HG02943 (cell line): ENCODE results near the gene CMTM6.
"Not testable (repeated sequence)": the region's sequence is repeated elsewhere in the genome, so short reads cannot be mapped to it uniquely, and the experiment has no call there.

ENCODE experiments used
- ATAC-seq: cut with Tn5 transposase; IDR thresholded peaks from one replicate; pipeline ENCODE4 v1.9.1; 2021; ENCODE audit warnings: mild to moderate bottlenecking, low read depth, moderate library complexity; ENCODE audit not compliant: unreplicated experiment

The CMTM6 gene

GRCh38 chr3:32469151-32469874 is 33.3 kb downstream of the CMTM6 start:
- ATAC-seq = no peak

- no peak for ATAC-seq
Observed at GRCh38 chr3:32467333-32468070, 35.1 kb downstream of the CMTM6 start.

DNA sequence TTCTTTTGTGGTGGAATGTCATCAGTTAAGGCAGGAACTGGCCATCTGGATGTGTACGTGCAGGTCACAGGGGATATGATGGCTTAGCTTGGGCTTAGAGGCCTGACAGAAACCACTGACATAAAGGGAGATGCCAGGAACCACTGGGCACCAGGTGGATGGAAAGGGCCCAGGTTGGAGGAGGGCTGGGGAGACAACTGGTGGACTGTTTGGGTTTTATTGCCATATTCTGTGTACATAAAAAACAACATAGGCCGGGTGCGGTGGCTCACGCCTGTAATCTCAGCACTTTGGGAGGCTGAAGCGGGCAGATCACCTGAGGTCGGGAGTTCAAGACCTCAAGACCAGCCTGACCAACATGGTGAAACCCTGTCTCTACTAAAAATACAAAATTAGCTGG is 35.8 kb downstream of the CMTM6 start:
- not testable (repeated sequence) for ATAC-seq

GRCh38 chr3:32464726-32465125 is 37.9 kb downstream of the CMTM6 start:
- ATAC-seq = not testable (repeated sequence)

- ATAC-seq = not testable (repeated sequence)
Observed at GRCh38 chr3:32463415-32463814, 39.2 kb downstream of the CMTM6 start.

DNA sequence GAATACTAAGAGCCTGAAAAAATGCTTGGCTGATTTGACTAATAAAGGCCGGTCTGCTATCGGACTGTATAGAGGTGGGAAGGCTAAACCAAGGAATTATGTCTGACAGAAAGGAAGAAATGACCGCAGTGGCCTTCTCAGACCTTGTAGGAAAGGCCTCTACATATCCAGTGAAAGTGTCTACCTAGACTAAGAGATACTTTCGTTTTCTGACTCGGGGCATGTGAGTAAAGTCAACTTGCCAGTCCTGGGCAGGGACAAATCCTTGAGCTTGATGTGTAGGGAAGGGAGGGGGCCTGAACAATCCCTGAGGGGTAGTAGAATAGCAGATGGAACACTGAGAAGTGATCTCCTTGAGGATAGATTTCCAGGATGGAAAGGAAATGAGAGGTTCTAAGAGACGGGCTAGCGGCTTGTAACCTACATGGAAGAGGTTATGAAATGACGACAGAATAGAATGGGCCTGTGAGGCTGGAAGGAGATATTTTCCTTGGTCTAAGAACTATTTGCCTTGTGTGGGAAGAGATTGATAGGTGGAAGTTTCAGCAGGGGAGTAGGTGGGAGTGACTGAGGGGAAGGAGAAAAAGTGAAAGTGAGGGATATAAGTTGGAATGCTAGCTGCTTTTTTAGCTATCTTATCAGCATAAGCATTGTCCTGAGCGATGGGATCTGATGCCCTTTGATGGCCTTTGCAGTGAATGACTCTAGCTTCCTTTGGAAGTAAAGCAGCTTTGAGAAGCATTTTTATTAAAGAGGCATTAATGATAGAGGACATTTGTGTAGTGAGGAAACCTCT is 40.3 kb downstream of the CMTM6 start:
- ATAC-seq = not testable (repeated sequence)

- ATAC-seq = not testable (repeated sequence)
Observed at GRCh38 chr3:32460817-32461496, 41.7 kb downstream of the CMTM6 start.

GRCh38 chr3:32460031-32460749 is 42.5 kb downstream of the CMTM6 start:
- peak; percentile 84 for ATAC-seq

DNA sequence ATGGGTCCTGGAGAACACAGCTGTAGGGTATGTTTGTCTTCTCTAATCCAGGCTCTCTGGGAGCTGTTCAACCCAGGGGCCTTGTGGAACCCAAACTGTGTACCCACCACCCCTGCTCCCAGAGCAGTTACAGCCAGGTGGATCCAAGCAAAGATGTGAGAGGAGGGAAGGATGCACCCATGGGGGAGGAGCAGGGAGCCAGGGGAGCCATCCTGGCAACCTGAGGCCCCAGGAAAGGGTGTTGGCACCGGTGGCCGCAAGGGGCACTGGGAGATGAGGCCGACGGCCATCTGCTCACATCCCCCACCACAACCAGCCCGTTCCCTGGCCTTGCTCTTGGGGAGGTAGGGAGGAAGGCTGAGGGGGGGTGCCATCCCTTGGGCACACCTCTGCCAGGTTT is 43.2 kb downstream of the CMTM6 start:
- ATAC-seq = no peak

DNA sequence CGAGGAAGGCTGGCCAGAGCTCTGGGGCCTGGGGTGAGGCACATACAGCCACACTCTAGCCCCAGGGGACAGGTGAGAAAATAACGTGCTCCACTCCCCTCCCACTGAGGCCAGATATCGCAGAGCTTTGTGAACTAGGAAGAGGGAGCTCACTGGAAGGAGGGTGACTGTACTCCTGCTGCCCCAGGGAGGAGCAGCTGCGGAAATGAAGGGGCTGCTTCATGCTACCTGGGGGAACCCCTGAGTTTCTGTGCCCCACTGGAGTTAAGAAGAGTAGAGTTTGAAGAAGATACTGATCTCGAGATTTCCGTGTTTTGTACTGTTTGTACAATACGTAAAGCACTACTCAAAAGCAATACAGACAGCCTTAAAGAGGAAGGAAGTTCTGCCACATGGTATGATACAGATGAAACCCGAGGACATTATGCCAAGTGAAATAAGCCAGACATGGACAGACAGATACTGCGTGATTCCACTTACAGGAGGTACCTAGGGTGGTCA is 44.6 kb downstream of the CMTM6 start:
- no peak for ATAC-seq

GRCh38 chr3:32456429-32457130 is 46.1 kb downstream of the CMTM6 start:
- no peak for ATAC-seq

DNA sequence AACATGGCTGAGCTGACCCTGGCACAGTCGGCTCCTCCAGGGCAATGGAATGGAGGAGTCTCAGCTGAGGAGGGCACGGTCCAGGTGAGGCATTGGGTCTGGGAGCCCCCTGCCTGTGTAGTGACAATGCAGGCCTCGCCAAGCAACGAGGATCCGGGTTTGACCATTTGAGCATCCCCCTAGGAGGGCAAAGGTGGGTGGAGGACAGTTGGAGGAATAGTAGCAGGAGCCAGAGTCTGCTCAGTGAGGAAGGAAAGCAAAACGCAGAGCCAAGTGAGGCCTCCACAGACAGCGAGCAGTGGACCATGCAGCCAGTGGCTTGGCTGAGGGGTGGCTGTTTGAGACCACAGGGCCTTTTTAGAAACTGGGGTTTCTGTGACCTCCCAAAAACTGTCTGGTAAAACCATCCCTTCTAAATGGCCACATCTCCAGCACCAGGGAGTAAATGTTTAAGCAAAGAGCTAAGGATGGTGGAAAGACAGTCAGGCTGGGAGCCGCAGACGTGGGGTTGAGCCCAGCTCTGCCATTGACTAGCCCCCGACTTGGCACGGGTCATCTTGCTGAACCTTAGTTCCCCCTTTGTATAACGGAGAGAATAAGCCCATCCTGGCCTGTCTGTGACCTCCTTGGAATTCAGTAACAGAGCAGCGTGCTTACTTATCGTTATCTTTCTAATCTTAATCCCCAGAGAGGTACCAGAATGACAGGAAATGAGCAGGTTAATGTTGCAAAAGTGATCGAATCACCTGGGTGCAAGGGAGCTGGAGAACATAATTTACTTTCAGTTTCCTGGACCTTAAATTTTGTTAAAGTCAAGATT is 46.8 kb downstream of the CMTM6 start:
- ATAC-seq = no peak

GRCh38 chr3:32454731-32455608 is 47.7 kb downstream of the CMTM6 start:
- ATAC-seq = no peak

DNA sequence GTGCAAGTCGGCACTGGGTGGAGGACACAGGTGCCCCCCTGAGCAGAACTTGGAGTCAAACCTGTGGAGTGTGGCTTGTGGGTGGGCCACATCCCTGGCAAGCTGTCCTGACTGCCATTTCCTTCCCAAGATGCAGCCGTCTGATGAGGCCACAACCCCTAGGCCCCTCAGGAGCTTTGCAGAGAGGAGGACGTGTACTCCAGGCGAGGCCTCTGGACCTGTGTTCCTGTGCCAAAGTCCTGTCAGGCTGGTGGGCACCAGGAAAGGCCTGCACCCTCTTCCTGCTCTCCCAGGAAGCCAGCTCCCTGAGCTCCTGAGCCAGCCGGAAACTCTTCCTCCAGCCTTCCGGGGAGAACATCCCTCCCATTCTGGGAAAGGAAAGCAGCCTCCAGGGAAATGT is 48.5 kb downstream of the CMTM6 start:
- no peak for ATAC-seq

DNA sequence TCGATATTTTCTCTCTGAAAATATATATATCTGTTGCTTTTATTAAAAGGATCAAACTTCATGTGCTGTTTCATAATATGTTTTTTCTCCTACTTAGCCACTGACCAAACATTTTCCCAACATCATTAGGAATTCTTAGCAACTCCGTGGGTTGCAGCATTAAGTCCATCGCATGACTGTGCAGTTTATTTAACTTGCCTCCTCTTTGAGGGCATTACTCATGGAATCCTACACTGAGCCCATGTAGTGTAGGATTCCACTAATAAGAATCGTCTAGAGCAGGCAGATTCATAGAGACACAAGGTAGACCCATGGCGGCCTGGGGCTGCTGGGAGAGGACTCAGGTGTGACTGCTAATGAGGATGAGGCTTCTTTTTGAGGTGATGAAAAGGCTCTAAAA is 49.3 kb downstream of the CMTM6 start:
- no peak for ATAC-seq

DNA sequence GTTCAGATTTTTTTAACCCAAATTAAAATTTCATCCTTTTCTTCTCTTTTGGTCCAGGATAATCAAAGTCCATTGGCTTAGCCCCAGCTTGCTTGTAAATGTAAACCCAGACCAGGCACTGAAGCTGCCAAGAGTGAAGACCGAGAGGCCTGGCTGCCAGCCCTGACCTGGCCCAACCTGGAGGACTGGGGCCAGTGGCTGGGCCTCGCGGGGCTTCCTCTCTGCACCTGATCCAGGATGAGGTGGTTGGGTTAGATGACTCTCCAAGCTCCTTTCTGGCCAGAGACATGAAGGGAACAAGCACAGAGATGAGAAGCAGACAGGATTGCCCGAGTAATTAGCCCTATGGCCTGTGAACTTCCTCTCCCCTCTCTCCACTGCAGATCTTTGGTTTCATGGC is 50.6 kb downstream of the CMTM6 start:
- ATAC-seq = no peak

DNA sequence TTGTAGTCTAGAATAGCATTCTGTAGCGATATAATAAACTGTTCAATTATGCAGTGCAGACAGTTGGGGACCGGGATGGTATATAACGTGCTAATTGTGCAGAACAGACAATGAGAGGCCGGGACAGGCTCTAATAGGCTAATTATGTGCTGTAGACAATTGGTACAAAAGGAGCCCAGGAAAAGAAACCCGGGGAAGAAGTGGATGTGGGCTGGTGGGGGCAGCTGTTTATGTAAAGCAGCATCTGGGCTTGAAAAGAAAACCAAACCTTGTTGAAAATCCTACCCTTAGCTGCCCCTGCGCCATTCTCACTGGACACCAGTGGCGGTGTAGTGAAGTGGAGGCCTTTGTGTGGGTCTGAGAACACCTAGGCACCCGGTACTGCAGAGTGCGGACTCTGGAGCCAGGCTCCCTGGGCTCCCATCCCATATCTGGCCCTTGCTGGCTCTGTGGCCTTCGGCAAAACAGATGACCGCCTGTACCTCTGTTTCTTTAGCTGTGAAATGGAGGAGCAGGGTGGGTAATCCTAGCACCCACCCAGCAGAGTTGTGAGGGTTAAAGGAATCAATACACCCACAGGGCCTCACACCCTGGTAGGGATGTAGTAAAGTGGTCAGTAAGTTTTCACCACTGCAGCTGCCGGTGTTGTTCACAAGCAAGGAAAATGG is 51.5 kb downstream of the CMTM6 start:
- no peak for ATAC-seq
